Measurements from ENCODE around the gene OSBPL5.

GRCh38 chr11:3175194-3175593 lies 10.1 kb upstream of the OSBPL5 start:
- no peak for TF ChIP-seq CTCF (IDR thresholded peaks at IDR 0.05; ENCODE audit: low read depth, low read length)
- TF ChIP-seq EZH2phosphoT487 (IDR thresholded peaks at IDR 0.05; ENCODE audit: low read depth), result no peak
